Mucosa of descending colon (tissue), 3 donors: ENCODE data around the gene WDR36. TPM values are rescaled to one million over a fixed set of nuclear protein-coding genes. Genes with fewer than 3 reads are reported as not detected.

Experiments
- ATAC-seq: fragments of 200-7000 bp; cut with Tn5 transposase; one replicate; pipeline ENCODE4 v1.9.1; 2020; ENCODE audit warnings: mild to moderate bottlenecking, moderate library complexity
- DNase-seq, 3 donors: peaks; one replicate each; pipeline ENCODE4 v3.0.0-alpha.2; 2020
- H3K36me3 ChIP-seq: fragments of 200-600 bp; one replicate; pipeline ENCODE4 v1.8.0; 2021; ENCODE audit warnings: low read depth, mild to moderate bottlenecking
- H3K4me1 ChIP-seq: fragments of 200-600 bp; one replicate; pipeline ENCODE4 v1.8.0; 2021; ENCODE audit warnings: low read depth, mild to moderate bottlenecking
- H3K4me3 ChIP-seq: fragments of 200-600 bp; one replicate; pipeline ENCODE4 v1.8.0; 2021; ENCODE audit warnings: mild to moderate bottlenecking
- H3K9me3 ChIP-seq: fragments of 200-600 bp; one replicate; pipeline ENCODE4 v1.8.0; 2021; ENCODE audit warnings: mild to moderate bottlenecking
- intact Hi-C, 2 donors: fragments of 100-400 bp; cut with DNase I in 1 of 2; cut with micrococcal nuclease in 1 of 2; formaldehyde crosslinking; loops; one replicate each; pipeline versions ENCODE4 v1.11.0 to v1.11.1; 2022; cut with DNase I, micrococcal nuclease
- total RNA-seq, 3 donors: library from RNA; stranded (reverse); fragmentation: NEBNext Ultra II Directional in 2 of 3; extraction: Animal tissue kit (Norgen Biotek cat#: 25700) in 2 of 3; gene quantifications; one replicate each; pipeline versions ENCODE4 v1.2.1 to v1.2.4, GENCODE V29; 2021 to 2023
- TF ChIP-seq, protein P1 (sequence below): fragments of 200-600 bp; IDR thresholded peaks from one replicate; pipeline ENCODE4 v1.8.0; 2022; ENCODE audit warnings: antibody characterized with exemption, mild to moderate bottlenecking
- donor health status: DM: no; HTN: no; CAD: no; lungs with moderate emphysema.
- donor health status: DM: no; HTN: no; CAD: no.
- donor health status: DM: no; HTN: yes; CAD: no.

WDR36 gene
- total RNA-seq, 3 donors from 2014 or later = 17.1 to 22.4 (median 17.3) TPM

DNA sequence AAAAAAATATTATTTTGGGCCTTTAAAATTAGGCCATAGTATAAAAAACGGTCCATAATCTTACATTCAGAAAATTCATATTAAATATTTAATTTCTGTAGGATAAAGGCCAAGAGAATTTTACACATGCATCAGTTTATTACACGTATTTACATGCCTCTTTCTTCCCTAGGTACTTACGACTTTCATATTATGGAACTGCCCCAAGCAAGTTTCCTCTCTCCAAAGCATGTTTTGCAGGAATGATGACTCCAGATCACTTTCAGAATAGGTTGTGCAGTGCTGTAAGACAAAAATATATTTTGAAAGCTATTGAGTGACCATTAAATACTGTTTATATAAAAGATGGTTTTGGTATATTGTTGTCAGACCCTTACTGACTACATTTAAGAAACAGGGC lies 61.8 kb downstream of the WDR36 start:
- no peaks in the 10 kb centered on the region for H3K4me1 ChIP-seq
- TF ChIP-seq, protein P1, sequence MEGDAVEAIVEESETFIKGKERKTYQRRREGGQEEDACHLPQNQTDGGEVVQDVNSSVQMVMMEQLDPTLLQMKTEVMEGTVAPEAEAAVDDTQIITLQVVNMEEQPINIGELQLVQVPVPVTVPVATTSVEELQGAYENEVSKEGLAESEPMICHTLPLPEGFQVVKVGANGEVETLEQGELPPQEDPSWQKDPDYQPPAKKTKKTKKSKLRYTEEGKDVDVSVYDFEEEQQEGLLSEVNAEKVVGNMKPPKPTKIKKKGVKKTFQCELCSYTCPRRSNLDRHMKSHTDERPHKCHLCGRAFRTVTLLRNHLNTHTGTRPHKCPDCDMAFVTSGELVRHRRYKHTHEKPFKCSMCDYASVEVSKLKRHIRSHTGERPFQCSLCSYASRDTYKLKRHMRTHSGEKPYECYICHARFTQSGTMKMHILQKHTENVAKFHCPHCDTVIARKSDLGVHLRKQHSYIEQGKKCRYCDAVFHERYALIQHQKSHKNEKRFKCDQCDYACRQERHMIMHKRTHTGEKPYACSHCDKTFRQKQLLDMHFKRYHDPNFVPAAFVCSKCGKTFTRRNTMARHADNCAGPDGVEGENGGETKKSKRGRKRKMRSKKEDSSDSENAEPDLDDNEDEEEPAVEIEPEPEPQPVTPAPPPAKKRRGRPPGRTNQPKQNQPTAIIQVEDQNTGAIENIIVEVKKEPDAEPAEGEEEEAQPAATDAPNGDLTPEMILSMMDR = no peak
- H3K36me3 ChIP-seq = no peaks in the 10 kb centered on the region
- DNase-seq = no peak
- no peak overlapping the region for H3K4me3 ChIP-seq
- intact Hi-C loops = no loop called here
- H3K9me3 ChIP-seq = no peaks in the 10 kb centered on the region
- no peak for ATAC-seq

DNA sequence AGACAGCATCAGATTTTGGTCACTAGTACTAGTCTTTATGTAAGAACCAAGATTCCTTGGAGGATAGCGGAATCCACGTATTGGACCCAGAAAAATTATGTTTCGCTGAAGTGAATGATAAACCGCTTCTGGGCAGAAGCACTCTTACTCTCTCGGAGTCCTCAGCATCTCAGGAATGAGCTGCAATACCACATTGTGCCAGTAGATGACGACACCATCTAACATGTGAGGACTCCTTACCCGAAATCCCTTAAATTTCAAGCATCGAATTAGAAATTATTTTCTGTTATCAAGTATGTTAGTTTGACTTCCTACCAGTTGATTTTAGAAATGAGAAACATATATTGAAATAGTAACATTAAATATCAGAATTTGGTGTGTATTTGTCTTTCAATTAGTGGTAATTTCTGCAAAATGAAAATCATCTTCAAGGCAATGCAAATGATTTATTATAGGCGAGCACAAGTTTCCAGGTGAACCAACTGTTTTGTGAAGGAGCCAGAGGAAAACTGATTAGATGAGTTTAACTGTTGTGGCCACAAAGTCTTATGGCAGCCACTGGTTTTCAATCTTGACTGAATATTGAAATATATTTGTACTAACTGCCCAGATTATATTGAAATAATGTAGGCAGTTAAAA lies 66.1 kb downstream of the WDR36 start:
- Histone ChIP-seq H3K36me3 (no peaks in the 10 kb centered on the region), H3K9me3 (no peaks in the 10 kb centered on the region), H3K4me3 (no peak overlapping the region), H3K4me1 (no peaks in the 10 kb centered on the region)
- intact Hi-C loops = loop anchor here in 1 of 2 donors (5.0 kb wide), 1 partner anchor 119 kb away; no protein-coding TSS in a partner anchor
- DNase-seq = peak in 1 of 3 donors; percentile 91
- TF ChIP-seq, protein P1 = peak; percentile 98
- ATAC-seq = peak; percentile 70

DNA sequence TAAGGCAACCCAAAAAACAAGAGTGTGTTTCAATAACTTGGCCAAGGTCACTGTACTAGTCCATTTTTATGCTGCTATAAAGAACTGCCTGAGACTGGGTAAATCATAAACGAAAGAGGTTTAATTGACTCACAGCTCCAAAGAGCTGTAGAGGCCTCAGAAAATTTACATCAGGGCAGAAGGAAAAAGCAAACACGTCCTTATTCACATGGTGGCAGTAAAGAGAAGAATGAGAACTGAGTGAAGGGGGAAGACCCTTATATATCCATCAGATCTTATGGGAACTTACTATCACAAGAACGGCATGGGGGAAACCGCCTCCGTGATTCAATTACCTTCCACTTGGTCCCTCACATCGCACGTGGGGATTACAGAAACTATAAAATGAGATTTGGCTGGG lies 67.7 kb downstream of the WDR36 start:
- ATAC-seq (no peak), DNase-seq (no peak)
- Histone ChIP-seq H3K4me1 (no peaks in the 10 kb centered on the region), H3K4me3 (no peak overlapping the region), H3K9me3 (no peaks in the 10 kb centered on the region), H3K36me3 (no peaks in the 10 kb centered on the region)
- intact Hi-C loops = loop anchor here (5.0 to 10.0 kb wide), 2 partner anchors 117 to 125 kb away; no protein-coding TSS in a partner anchor
- TF ChIP-seq, protein P1 = no peak

DNA sequence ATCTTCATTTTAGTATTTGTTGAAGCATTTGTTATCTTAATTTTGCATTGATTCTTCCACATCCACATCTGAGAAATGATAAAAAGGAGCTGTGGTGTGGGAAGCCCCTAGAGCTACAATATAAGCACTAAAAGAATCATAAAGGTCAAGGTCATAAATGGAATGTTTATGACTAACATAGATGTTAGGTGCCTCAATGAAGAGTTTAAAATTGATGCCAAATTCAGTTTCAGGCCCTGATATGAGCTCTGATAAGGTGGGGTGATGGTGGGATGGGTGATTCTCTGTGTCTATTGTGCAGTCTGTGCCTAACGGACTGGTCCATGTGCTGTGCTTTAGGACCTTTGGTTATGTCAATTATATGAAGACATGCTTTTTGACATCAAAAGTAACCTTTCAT lies 70.9 kb downstream of the WDR36 start:
- no peak for DNase-seq
- no peaks in the 10 kb centered on the region for H3K36me3 ChIP-seq
- no peaks in the 10 kb centered on the region for H3K4me1 ChIP-seq
- TF ChIP-seq, protein P1 = no peak
- ATAC-seq = no peak
- no peak overlapping the region for H3K4me3 ChIP-seq
- no peaks in the 10 kb centered on the region for H3K9me3 ChIP-seq
- intact Hi-C loops = loop anchor here in 1 of 2 donors (10.0 kb wide), 1 partner anchor 122 kb away; no protein-coding TSS in a partner anchor

DNA sequence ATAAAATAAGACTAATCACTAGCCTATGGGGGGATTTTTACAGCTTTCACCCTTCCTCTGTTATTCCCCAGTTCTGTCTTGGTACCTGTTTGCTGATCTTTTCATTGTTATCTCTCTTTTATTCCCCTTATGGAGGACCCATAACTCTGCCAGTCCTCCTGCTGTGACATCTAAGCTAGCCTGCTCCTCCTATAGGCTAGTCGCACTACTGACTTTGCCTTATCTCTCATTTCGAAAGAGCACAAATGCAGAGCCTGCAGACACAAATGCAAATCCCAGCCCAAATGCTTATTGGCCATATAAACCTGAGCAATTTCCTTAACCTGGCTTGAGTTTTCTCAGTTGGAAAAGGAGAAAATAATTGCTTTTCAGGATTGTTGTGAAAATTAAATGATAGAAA lies 72.9 kb downstream of the WDR36 start:
- no peak for DNase-seq
- no peaks in the 10 kb centered on the region for H3K9me3 ChIP-seq
- no peak overlapping the region for H3K4me3 ChIP-seq
- TF ChIP-seq, protein P1 = no peak
- intact Hi-C loops = loop anchor here in 1 of 2 donors (10.0 kb wide), 1 partner anchor 120 kb away; no protein-coding TSS in a partner anchor
- ATAC-seq = no peak
- H3K4me1 ChIP-seq = no peaks in the 10 kb centered on the region
- H3K36me3 ChIP-seq = no peaks in the 10 kb centered on the region
